ENCODE measurements around the gene MICU1. TPM values are rescaled to one million over a fixed set of nuclear protein-coding genes. Genes with fewer than 3 reads are reported as not detected.

The MICU1 gene
- total and polyA plus RNA-seq, 2 donors (not counting 3 experiments of a cell fraction or from before 2014, with no cell fraction given): 27.5 to 48.0 TPM

GRCh38 chr10:72407927-72408600 lies 217.8 kb downstream of the MICU1 start:
- BruUV-seq (replicated peaks): no TSS peak
- Histone ChIP-seq H3K4me3 (replicated peaks in 1 of 3; ENCODE audit: insufficient read depth in 1 of 3, low read depth in 1 of 3, low read length in 3 of 3) (no peak overlapping the region), H3K9me3 (replicated peaks; ENCODE audit: control insufficient read depth, insufficient read depth, low read length) (no peaks in the 10 kb centered on the region), H3K27me3 (ENCODE audit: control insufficient read depth in 2 of 2, insufficient read depth in 2 of 2, low read length in 2 of 2) (no peaks in the 10 kb centered on the region), H3K27ac (ENCODE audit: insufficient read depth, low read depth, low read length) (no peak overlapping the region), H2AFZ (ENCODE audit: low read depth, low read length) (no peak overlapping the region), H3K4me1 (ENCODE audit: control insufficient read depth, extremely low read depth, insufficient read depth, low read length) (no peaks in the 10 kb centered on the region), H3K4me2 (ENCODE audit: insufficient read depth, low read length) (no peak overlapping the region), H3K9ac (replicated peaks; ENCODE audit: extremely low read depth, insufficient read depth, low read length) (no peak overlapping the region), H4K20me1 (replicated peaks; ENCODE audit: control insufficient read depth, extremely low read depth, insufficient read depth, low read length) (no peaks in the 10 kb centered on the region), H3K36me3 (ENCODE audit: control insufficient read depth in 2 of 2, extremely low read depth in 1 of 2, insufficient read depth in 2 of 2, low read length in 2 of 2) (no peaks in the 10 kb centered on the region), H3K79me2 (ENCODE audit: control insufficient read depth, insufficient read depth, low read length) (no peaks in the 10 kb centered on the region), H3K9me1 (replicated peaks; ENCODE audit: control insufficient read depth, extremely low read depth, insufficient read depth, low read length) (no peaks in the 10 kb centered on the region)
- no peak for TF ChIP-seq POLR2AphosphoS5 (IDR thresholded peaks at IDR 0.05; ENCODE audit: insufficient read depth, low read depth, low read length)
- no peak for TF ChIP-seq FOS (IDR thresholded peaks at IDR 0.05; ENCODE audit: borderline replicate concordance, insufficient read depth, low read length)
- dilution Hi-C loops (cut with MboI; ENCODE audit: extremely low pct_ligation_motif_present, low sequenced_read_pairs): no loop called here
- intact Hi-C loops (cut with micrococcal nuclease): no loop called here
- CTCF ChIA-PET: interaction anchor here (0.8 to 1.5 kb wide), 3 partner anchors 9 to 71 kb away, joined by 3 read pairs; no protein-coding TSS in a partner anchor
- POLR2A ChIA-PET: no interaction called here
- DNase-seq (ENCODE audit: low read depth, low spot score) (no peak), FAIRE-seq (no peak)

GRCh38 chr10:72407471-72407870 lies 218.4 kb downstream of the MICU1 start:
- DNase-seq (ENCODE audit: low read depth, low spot score) (no peak), FAIRE-seq (no peak)
- Histone ChIP-seq H3K4me2 (ENCODE audit: insufficient read depth, low read length) (no peak overlapping the region), H3K4me1 (ENCODE audit: control insufficient read depth, extremely low read depth, insufficient read depth, low read length) (no peaks in the 10 kb centered on the region), H3K36me3 (ENCODE audit: control insufficient read depth in 2 of 2, extremely low read depth in 1 of 2, insufficient read depth in 2 of 2, low read length in 2 of 2) (no peaks in the 10 kb centered on the region), H3K79me2 (ENCODE audit: control insufficient read depth, insufficient read depth, low read length) (no peaks in the 10 kb centered on the region), H3K9ac (replicated peaks; ENCODE audit: extremely low read depth, insufficient read depth, low read length) (no peak overlapping the region), H3K9me3 (replicated peaks; ENCODE audit: control insufficient read depth, insufficient read depth, low read length) (no peaks in the 10 kb centered on the region), H3K27me3 (ENCODE audit: control insufficient read depth in 2 of 2, insufficient read depth in 2 of 2, low read length in 2 of 2) (no peaks in the 10 kb centered on the region), H4K20me1 (replicated peaks; ENCODE audit: control insufficient read depth, extremely low read depth, insufficient read depth, low read length) (no peaks in the 10 kb centered on the region), H3K4me3 (replicated peaks in 1 of 3; ENCODE audit: insufficient read depth in 1 of 3, low read depth in 1 of 3, low read length in 3 of 3) (no peak overlapping the region), H3K9me1 (replicated peaks; ENCODE audit: control insufficient read depth, extremely low read depth, insufficient read depth, low read length) (no peaks in the 10 kb centered on the region), H3K27ac (ENCODE audit: insufficient read depth, low read depth, low read length) (no peak overlapping the region), H2AFZ (ENCODE audit: low read depth, low read length) (no peak overlapping the region)
- intact Hi-C loops (cut with micrococcal nuclease) (no loop called here), dilution Hi-C loops (cut with MboI; ENCODE audit: extremely low pct_ligation_motif_present, low sequenced_read_pairs) (no loop called here)
- CTCF ChIA-PET: no interaction called here
- no TSS peak for BruUV-seq (replicated peaks)
- TF ChIP-seq JUN (IDR thresholded peaks at IDR 0.05; ENCODE audit: borderline replicate concordance, insufficient read depth, insufficient read length, low read depth): no peak
- no peak for TF ChIP-seq GATA2 (IDR thresholded peaks at IDR 0.05; ENCODE audit: insufficient read depth, insufficient read length, low read depth, low read length)
- TF ChIP-seq, protein P1, sequence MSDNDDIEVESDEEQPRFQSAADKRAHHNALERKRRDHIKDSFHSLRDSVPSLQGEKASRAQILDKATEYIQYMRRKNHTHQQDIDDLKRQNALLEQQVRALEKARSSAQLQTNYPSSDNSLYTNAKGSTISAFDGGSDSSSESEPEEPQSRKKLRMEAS (IDR thresholded peaks at IDR 0.05; ENCODE audit: insufficient read depth, insufficient read length): no peak
- TF ChIP-seq EZH2 (IDR thresholded peaks at IDR 0.05; ENCODE audit: borderline replicate concordance, low read depth, low read length, severe bottlenecking): no peak
- TF ChIP-seq POLR2A (IDR thresholded peaks at IDR 0.05; ENCODE audit: low read depth, low read length): no peak
- TF ChIP-seq, protein P2, sequence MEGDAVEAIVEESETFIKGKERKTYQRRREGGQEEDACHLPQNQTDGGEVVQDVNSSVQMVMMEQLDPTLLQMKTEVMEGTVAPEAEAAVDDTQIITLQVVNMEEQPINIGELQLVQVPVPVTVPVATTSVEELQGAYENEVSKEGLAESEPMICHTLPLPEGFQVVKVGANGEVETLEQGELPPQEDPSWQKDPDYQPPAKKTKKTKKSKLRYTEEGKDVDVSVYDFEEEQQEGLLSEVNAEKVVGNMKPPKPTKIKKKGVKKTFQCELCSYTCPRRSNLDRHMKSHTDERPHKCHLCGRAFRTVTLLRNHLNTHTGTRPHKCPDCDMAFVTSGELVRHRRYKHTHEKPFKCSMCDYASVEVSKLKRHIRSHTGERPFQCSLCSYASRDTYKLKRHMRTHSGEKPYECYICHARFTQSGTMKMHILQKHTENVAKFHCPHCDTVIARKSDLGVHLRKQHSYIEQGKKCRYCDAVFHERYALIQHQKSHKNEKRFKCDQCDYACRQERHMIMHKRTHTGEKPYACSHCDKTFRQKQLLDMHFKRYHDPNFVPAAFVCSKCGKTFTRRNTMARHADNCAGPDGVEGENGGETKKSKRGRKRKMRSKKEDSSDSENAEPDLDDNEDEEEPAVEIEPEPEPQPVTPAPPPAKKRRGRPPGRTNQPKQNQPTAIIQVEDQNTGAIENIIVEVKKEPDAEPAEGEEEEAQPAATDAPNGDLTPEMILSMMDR (IDR thresholded peaks at IDR 0.05; ENCODE audit: extremely low read depth in 1 of 2, insufficient read depth in 1 of 2, low read depth in 1 of 2, low read length in 2 of 2): no peak
- TF ChIP-seq POLR2AphosphoS5 (IDR thresholded peaks at IDR 0.05; ENCODE audit: insufficient read depth, low read depth, low read length): no peak
- no peak for TF ChIP-seq FOS (IDR thresholded peaks at IDR 0.05; ENCODE audit: borderline replicate concordance, insufficient read depth, low read length)
- no peak for TF ChIP-seq MYC (IDR thresholded peaks at IDR 0.05; ENCODE audit: low read depth, low read length)
- POLR2A ChIA-PET: no interaction called here

Measured in endothelial cell of umbilical vein (primary cell).